A549 (cell line): ENCODE measurements around the gene CLDN6. TPM values are rescaled to one million over a fixed set of nuclear protein-coding genes. Genes with fewer than 3 reads are reported as not detected.

Experiments
- ATAC-seq, 2 experiments: fragments of 200-7000 bp in 1 of 2; fragments of >200 bp in 1 of 2; cut with Nextera tagmentation in 1 of 2; cut with Tn5 transposase in 1 of 2; 3 replicates each; pipeline versions ENCODE4 v1.8.0 to v1.9.1; 2018 to 2020; ENCODE audit warnings: mild to moderate bottlenecking in 1 of 2, moderate library complexity in 1 of 2
- CTCF ChIA-PET: fragments of 300-600 bp; sonication (Branson Sonifier 250); formaldehyde crosslinking; extraction: SDS; loops from one replicate; lab custom pipeline; 2021; ENCODE audit warnings: antibody characterized with exemption, inconsistent platforms; lab: Yijun Ruan, JAX
- POLR2A ChIA-PET: fragments of 350-600 bp; formaldehyde crosslinking; extraction: SDS; loops from one replicate; lab custom pipeline; 2021; ENCODE audit warnings: antibody characterized with exemption, inconsistent platforms; lab: Yijun Ruan, JAX
- DNase-seq, 2 experiments: peaks; one replicate each; pipeline versions ENCODE4 v3.0.0 to v3.0.0-alpha.2; 2011 to 2016; ENCODE audit warnings: low read depth in 1 of 2, low spot score in 1 of 2
- FAIRE-seq: peaks from 2 replicates; lab custom pipeline; 2011; peaks lifted over from hg19 to GRCh38; lab: Jason Lieb, UNC
- H3K27ac ChIP-seq, 2 experiments: fragments of >200 bp; sonication (Bioruptor Twin); formaldehyde crosslinking; 3 replicates each; pipeline ENCODE4 v1.5.1; 2016 to 2017
- H3K4me1 ChIP-seq: fragments of >200 bp; sonication (Bioruptor Twin); formaldehyde crosslinking; 3 replicates; pipeline ENCODE4 v1.6.1; 2016
- H3K4me2 ChIP-seq: fragments of >200 bp; sonication (Bioruptor Twin); formaldehyde crosslinking; 3 replicates; pipeline ENCODE4 v1.6.1; 2016
- H3K4me3 ChIP-seq: fragments of >200 bp; sonication (Bioruptor Twin); formaldehyde crosslinking; 3 replicates; pipeline ENCODE4 v1.5.1; 2016
- H3K9me3 ChIP-seq: fragments of >200 bp; sonication (Bioruptor Twin); formaldehyde crosslinking; 3 replicates; pipeline ENCODE4 v1.6.1; 2016
- CHD2 ChIP-seq: fragments of 150-350 bp; IDR thresholded peaks from 2 replicates; pipeline ENCODE4 v1.6.1; 2014; ENCODE audit warnings: low read length; ENCODE audit not compliant: partially characterized antibody
- CHD4 ChIP-seq: fragments of 200-600 bp; sonication (generic); IDR thresholded peaks from 2 replicates; pipeline ENCODE4 v1.6.1; 2016; ENCODE audit warnings: antibody characterized with exemption, mild to moderate bottlenecking, borderline replicate concordance
- EHMT2 ChIP-seq: fragments of 200-600 bp; sonication (generic); IDR thresholded peaks from 2 replicates; pipeline ENCODE4 v1.6.1; 2016; ENCODE audit warnings: antibody characterized with exemption, low read depth, mild to moderate bottlenecking, moderate library complexity
- FOSB ChIP-seq: fragments of 250-450 bp; sonication (Bioruptor Pico); IDR thresholded peaks from 2 replicates; pipeline ENCODE4 v1.5.0; 2020; ENCODE audit warnings: mild to moderate bottlenecking, moderate library complexity
- GATA3 ChIP-seq: IDR thresholded peaks from 2 replicates; pipeline ENCODE4 v1.6.1; 2012; ENCODE audit warnings: borderline replicate concordance
- HEYL ChIP-seq: fragments of 250-450 bp; sonication (Bioruptor Pico); IDR thresholded peaks from 2 replicates; pipeline ENCODE4 v1.8.0; 2021; ENCODE audit warnings: mild to moderate bottlenecking, moderate library complexity
- JUN ChIP-seq, 2 experiments: fragments of >200 bp; sonication (Bioruptor Twin); formaldehyde crosslinking; IDR thresholded peaks; 2 replicates in 1 of 2; 3 replicates in 1 of 2; pipeline ENCODE4 v1.6.1; 2016 to 2017
- JUNB ChIP-seq: fragments of >200 bp; sonication (Bioruptor Twin); formaldehyde crosslinking; IDR thresholded peaks from 2 replicates; pipeline ENCODE4 v1.6.1; 2016
- KDM1A ChIP-seq: fragments of 200-600 bp; sonication (generic); IDR thresholded peaks from 2 replicates; pipeline ENCODE4 v1.6.1; 2016; ENCODE audit warnings: low read depth, mild to moderate bottlenecking
- MAZ ChIP-seq: fragments of 150-350 bp; IDR thresholded peaks from 2 replicates; pipeline ENCODE4 v1.6.1; 2014; ENCODE audit warnings: antibody characterized with exemption, low read depth, low read length, borderline replicate concordance
- NFE2L2 ChIP-seq: fragments of 150-350 bp; conservative IDR thresholded peaks from 2 replicates; pipeline ENCODE4 v1.6.1; 2014; ENCODE audit warnings: low read length
- NPAS2 ChIP-seq: fragments of 250-450 bp; sonication (Bioruptor Pico); IDR thresholded peaks from 2 replicates; pipeline ENCODE4 v1.8.0; 2022; ENCODE audit warnings: mild to moderate bottlenecking, moderate library complexity, borderline replicate concordance
- POLR2AphosphoS2 ChIP-seq: conservative IDR thresholded peaks from 2 replicates; pipeline ENCODE4 v1.6.1; 2012; ENCODE audit warnings: low read length, improper control_type of control experiment, inconsistent platforms
- RAD21 ChIP-seq, 2 experiments: fragments of >200 bp in 1 of 2; sonication (Bioruptor Twin) in 1 of 2; formaldehyde crosslinking in 1 of 2; IDR thresholded peaks in 1 of 2; conservative IDR thresholded peaks in 1 of 2; 2 replicates in 1 of 2; 3 replicates in 1 of 2; pipeline ENCODE4 v1.6.1; 2012 to 2018; ENCODE audit warnings: inconsistent platforms in 1 of 2
- RARB ChIP-seq: fragments of 250-450 bp; sonication (Bioruptor Pico); IDR thresholded peaks from 2 replicates; pipeline ENCODE4 v1.8.0; 2021; ENCODE audit warnings: mild to moderate bottlenecking, moderate library complexity
- RFX5 ChIP-seq: fragments of 450-650 bp; IDR thresholded peaks from 2 replicates; pipeline ENCODE4 v1.7.1; 2014; ENCODE audit warnings: antibody characterized with exemption, mild to moderate bottlenecking, moderate library complexity
- SREBF2 ChIP-seq: fragments of 450-650 bp; IDR thresholded peaks from 2 replicates; pipeline ENCODE4 v1.6.1; 2014; ENCODE audit warnings: mild to moderate bottlenecking, moderate library complexity
- ZFP36 ChIP-seq: fragments of 450-650 bp; IDR thresholded peaks from 2 replicates; pipeline ENCODE4 v1.6.1; 2014; ENCODE audit warnings: borderline replicate concordance; ENCODE audit not compliant: partially characterized antibody
- ZNF302 ChIP-seq: fragments of 250-450 bp; sonication (Bioruptor Pico); IDR thresholded peaks from 2 replicates; pipeline ENCODE4 v1.9.0; 2021; ENCODE audit warnings: inconsistent platforms, mild to moderate bottlenecking, moderate library complexity
- ZSCAN20 ChIP-seq: fragments of 250-450 bp; sonication (Bioruptor Pico); IDR thresholded peaks from 2 replicates; pipeline ENCODE4 v1.8.0; 2022; ENCODE audit warnings: mild to moderate bottlenecking, moderate library complexity
- WGBS: methylation state at CpG from one replicate; pipeline ENCODE4 v1.1.6; 2017; ENCODE audit errors: missing lambda C conversion rate; 5-methylcytosine and 5-hydroxymethylcytosine counted together
- polyA plus RNA-seq, 4 experiments: library from polyadenylated mRNA; depleted of rRNA in 3 of 4; stranded (reverse); fragments of >200 nt; fragmentation: RNase III in 1 of 4; extraction: RNeasy Plus Mini Kit Qiagen cat#74134 plus additional on column Dnase treatment in 1 of 4; gene quantifications; 2 replicates in 3 of 4; 3 replicates in 1 of 4; pipeline ENCODE4 v1.2.3, GENCODE V29; 2011 to 2017
- TF ChIP-seq, protein P1 (sequence below): fragments of 150-350 bp; IDR thresholded peaks from 2 replicates; pipeline ENCODE4 v1.6.1; 2014; ENCODE audit warnings: low read depth, mild to moderate bottlenecking, low read length
- TF ChIP-seq, protein P2 (sequence below): fragments of >200 bp; sonication (Bioruptor Twin); formaldehyde crosslinking; IDR thresholded peaks from 3 replicates; pipeline ENCODE4 v1.5.1; 2016
- TF ChIP-seq, protein P3 (sequence below): fragments of 450-650 bp; IDR thresholded peaks from 2 replicates; pipeline ENCODE4 v1.6.1; 2014; ENCODE audit warnings: antibody characterized with exemption
- TF ChIP-seq, protein P4 (sequence below): fragments of >200 bp; sonication (Bioruptor Twin); formaldehyde crosslinking; IDR thresholded peaks from 3 replicates; pipeline ENCODE4 v1.6.1; 2016
- TF ChIP-seq, protein P5 (sequence below): fragments of >200 bp; sonication (Bioruptor Twin); formaldehyde crosslinking; IDR thresholded peaks from 2 replicates; pipeline ENCODE4 v1.6.1; 2016

The CLDN6 gene
- polyA plus RNA-seq, 2 of the 4 experiments (the other 2 are of a cell fraction): 0.25 TPM; not detected in 1

DNA sequence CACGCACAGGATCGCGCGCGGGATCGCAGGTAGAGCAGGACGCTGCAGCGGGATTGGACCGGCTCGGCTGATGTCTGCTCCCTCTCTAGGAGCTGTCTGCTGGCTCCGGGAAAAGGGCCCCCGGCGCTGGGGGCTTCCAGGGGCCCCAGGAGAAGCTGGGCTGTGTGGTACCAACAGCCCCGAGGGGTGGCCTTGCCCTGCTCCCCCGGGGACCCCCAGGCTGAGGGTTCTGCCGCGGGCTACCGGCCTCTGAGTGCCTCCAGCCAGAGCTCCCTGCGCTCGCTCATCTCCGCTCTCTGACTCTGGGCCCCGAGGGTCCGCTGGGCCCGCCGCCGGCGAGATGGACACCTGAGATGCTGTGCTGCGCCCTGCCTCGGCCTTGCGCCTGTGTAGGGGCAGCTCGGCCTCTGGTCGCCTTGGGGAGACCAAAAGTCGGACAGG lies 50.2 kb downstream of the CLDN6 start:
- Histone ChIP-seq H3K4me1 (peaks cover 25% of the 10 kb centered on the region), H3K4me3 (no peak overlapping the region), H3K9me3 (no peaks in the 10 kb centered on the region), H3K4me2 (no peak overlapping the region), H3K27ac (no peak overlapping the region)
- TF ChIP-seq NFE2L2 (no peak), JUN (IDR thresholded peaks at IDR 0.05) (no peak), POLR2AphosphoS2 (no peak), HEYL (CRISPR knock-in tag) (no peak), ZNF302 (CRISPR knock-in tag) (no peak), EHMT2 (no peak), JUNB (no peak), GATA3 (no peak), CHD2 (no peak), RFX5 (no peak), NPAS2 (CRISPR knock-in tag) (no peak)
- TF ChIP-seq, protein P1, sequence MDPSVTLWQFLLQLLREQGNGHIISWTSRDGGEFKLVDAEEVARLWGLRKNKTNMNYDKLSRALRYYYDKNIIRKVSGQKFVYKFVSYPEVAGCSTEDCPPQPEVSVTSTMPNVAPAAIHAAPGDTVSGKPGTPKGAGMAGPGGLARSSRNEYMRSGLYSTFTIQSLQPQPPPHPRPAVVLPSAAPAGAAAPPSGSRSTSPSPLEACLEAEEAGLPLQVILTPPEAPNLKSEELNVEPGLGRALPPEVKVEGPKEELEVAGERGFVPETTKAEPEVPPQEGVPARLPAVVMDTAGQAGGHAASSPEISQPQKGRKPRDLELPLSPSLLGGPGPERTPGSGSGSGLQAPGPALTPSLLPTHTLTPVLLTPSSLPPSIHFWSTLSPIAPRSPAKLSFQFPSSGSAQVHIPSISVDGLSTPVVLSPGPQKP: no peak
- TF ChIP-seq, protein P2, sequence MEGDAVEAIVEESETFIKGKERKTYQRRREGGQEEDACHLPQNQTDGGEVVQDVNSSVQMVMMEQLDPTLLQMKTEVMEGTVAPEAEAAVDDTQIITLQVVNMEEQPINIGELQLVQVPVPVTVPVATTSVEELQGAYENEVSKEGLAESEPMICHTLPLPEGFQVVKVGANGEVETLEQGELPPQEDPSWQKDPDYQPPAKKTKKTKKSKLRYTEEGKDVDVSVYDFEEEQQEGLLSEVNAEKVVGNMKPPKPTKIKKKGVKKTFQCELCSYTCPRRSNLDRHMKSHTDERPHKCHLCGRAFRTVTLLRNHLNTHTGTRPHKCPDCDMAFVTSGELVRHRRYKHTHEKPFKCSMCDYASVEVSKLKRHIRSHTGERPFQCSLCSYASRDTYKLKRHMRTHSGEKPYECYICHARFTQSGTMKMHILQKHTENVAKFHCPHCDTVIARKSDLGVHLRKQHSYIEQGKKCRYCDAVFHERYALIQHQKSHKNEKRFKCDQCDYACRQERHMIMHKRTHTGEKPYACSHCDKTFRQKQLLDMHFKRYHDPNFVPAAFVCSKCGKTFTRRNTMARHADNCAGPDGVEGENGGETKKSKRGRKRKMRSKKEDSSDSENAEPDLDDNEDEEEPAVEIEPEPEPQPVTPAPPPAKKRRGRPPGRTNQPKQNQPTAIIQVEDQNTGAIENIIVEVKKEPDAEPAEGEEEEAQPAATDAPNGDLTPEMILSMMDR: no peak
- WGBS: 93% methylated on average over 30 of the region's 33 CpGs
- no peak for DNase-seq
- CTCF ChIA-PET: interaction anchor here (0.5 to 2.6 kb wide), 4 partner anchors 10 to 416 kb away, joined by 3 to 7 read pairs (median 5); no protein-coding TSS in a partner anchor
- ATAC-seq: no peak
- POLR2A ChIA-PET: no interaction called here
- FAIRE-seq: no peak

DNA sequence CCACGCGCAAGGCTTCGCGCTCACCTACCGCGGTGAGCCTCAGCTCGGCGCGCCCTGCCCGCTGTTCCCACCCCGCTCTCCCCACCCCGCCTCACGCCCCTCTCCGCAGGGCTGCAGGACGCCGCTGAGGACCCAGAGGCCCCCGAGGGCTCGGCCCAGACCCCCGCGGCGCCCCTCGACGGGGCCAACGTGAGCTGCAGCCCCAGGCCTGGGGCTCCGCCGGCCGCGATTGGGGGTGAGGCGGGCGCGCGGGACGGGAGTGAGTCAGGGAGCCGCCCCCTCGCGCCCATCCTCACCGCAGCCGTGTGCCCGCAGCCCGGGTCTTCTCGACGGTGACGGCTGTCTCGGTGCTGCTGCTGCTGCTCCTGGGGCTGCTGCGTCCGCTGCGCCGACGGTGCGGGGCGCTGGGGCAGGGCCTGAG lies 50.8 kb downstream of the CLDN6 start:
- peaks cover 26% of the 10 kb centered on the region for H3K4me1 ChIP-seq
- H3K9me3 ChIP-seq: no peaks in the 10 kb centered on the region
- TF ChIP-seq ZSCAN20 (no peak), CHD4 (no peak), ZFP36 (no peak), JUN (IDR thresholded peaks at IDR 0.05) (no peak), SREBF2 (no peak), RARB (no peak), MAZ (no peak), RAD21 (conservative IDR thresholded peaks at IDR 0.05 in 1 of 2, IDR thresholded peaks at IDR 0.05 in 1 of 2) (no peak), KDM1A (no peak), HEYL (CRISPR knock-in tag) (no peak), FOSB (no peak)
- TF ChIP-seq, protein P3, sequence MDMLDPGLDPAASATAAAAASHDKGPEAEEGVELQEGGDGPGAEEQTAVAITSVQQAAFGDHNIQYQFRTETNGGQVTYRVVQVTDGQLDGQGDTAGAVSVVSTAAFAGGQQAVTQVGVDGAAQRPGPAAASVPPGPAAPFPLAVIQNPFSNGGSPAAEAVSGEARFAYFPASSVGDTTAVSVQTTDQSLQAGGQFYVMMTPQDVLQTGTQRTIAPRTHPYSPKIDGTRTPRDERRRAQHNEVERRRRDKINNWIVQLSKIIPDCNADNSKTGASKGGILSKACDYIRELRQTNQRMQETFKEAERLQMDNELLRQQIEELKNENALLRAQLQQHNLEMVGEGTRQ: no peak
- TF ChIP-seq, protein P4, sequence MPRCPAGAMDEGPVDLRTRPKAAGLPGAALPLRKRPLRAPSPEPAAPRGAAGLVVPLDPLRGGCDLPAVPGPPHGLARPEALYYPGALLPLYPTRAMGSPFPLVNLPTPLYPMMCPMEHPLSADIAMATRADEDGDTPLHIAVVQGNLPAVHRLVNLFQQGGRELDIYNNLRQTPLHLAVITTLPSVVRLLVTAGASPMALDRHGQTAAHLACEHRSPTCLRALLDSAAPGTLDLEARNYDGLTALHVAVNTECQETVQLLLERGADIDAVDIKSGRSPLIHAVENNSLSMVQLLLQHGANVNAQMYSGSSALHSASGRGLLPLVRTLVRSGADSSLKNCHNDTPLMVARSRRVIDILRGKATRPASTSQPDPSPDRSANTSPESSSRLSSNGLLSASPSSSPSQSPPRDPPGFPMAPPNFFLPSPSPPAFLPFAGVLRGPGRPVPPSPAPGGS: no peak
- TF ChIP-seq, protein P5, sequence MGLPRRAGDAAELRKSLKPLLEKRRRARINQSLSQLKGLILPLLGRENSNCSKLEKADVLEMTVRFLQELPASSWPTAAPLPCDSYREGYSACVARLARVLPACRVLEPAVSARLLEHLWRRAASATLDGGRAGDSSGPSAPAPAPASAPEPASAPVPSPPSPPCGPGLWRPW: no peak
- WGBS: 95% methylated on average over 30 of the region's 51 CpGs
- H3K4me2 ChIP-seq: no peak overlapping the region
- no peak overlapping the region for H3K4me3 ChIP-seq
- ChIA-PET CTCF (interaction anchor here (1.3 to 2.6 kb wide), 3 partner anchors 11 to 17 kb away, joined by 3 to 7 read pairs (median 6); no protein-coding TSS in a partner anchor), POLR2A (no interaction called here)
- ATAC-seq: no peak
- no peak for DNase-seq
- H3K27ac ChIP-seq: no peak overlapping the region
- FAIRE-seq: no peak
